ENCODE measurements around the gene ALPG. TPM values are rescaled to one million over a fixed set of nuclear protein-coding genes. Genes with fewer than 3 reads are reported as not detected.

ALPG gene
- total RNA-seq, 1 experiment from 2014 or later, result 65.3 TPM

DNA sequence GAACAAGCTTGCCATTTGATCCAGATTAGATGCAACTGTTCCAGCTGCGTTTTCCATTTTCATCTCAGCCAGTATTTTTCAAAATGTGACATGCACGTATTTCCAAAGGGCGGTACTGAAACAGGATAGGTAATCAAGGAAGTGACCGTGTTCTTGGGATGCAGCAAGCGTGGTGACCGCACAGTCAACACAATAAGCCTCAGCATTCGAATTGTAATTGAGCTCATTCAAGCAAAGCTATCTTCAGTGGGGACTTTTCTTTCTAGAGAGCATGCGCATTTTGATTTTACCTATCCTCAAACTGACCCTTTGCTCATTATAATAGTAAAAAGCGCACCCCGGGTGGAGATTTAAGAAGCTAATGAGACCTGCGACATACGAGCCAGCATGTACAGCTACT, 31.5 kb upstream of the ALPG start:
- Histone ChIP-seq H3K9me3 (ENCODE audit: control insufficient read depth, insufficient read depth, low read depth, low read length) (no peaks in the 10 kb centered on the region), H3K36me3 (ENCODE audit: control insufficient read depth, insufficient read depth, low read length) (no peaks in the 10 kb centered on the region), H3K27me3 (ENCODE audit: control insufficient read depth, insufficient read depth, low read length) (no peaks in the 10 kb centered on the region), H3K4me3 (ENCODE audit: low read depth in 2 of 2, low read length in 2 of 2) (no peak overlapping the region), H3K27ac (ENCODE audit: low read length) (no peak overlapping the region), H3K4me1 (ENCODE audit: control insufficient read depth, insufficient read depth, low read length) (no peaks in the 10 kb centered on the region; the same call in 1 of the 2 replicates)
- BruUV-seq (replicated peaks), result no TSS peak
- TF ChIP-seq TCF7L2 (IDR thresholded peaks at IDR 0.05; ENCODE audit: low read depth, low read length) (no peak), POLR2AphosphoS5 (IDR thresholded peaks at IDR 0.05; ENCODE audit: low read depth, low read length) (no peak), SIN3A (IDR thresholded peaks at IDR 0.05; ENCODE audit: borderline replicate concordance, insufficient read depth, low read depth, low read length) (no peak)
- TF ChIP-seq, protein P1, sequence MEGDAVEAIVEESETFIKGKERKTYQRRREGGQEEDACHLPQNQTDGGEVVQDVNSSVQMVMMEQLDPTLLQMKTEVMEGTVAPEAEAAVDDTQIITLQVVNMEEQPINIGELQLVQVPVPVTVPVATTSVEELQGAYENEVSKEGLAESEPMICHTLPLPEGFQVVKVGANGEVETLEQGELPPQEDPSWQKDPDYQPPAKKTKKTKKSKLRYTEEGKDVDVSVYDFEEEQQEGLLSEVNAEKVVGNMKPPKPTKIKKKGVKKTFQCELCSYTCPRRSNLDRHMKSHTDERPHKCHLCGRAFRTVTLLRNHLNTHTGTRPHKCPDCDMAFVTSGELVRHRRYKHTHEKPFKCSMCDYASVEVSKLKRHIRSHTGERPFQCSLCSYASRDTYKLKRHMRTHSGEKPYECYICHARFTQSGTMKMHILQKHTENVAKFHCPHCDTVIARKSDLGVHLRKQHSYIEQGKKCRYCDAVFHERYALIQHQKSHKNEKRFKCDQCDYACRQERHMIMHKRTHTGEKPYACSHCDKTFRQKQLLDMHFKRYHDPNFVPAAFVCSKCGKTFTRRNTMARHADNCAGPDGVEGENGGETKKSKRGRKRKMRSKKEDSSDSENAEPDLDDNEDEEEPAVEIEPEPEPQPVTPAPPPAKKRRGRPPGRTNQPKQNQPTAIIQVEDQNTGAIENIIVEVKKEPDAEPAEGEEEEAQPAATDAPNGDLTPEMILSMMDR (IDR thresholded peaks at IDR 0.05), result no peak
- TF ChIP-seq, protein P2, sequence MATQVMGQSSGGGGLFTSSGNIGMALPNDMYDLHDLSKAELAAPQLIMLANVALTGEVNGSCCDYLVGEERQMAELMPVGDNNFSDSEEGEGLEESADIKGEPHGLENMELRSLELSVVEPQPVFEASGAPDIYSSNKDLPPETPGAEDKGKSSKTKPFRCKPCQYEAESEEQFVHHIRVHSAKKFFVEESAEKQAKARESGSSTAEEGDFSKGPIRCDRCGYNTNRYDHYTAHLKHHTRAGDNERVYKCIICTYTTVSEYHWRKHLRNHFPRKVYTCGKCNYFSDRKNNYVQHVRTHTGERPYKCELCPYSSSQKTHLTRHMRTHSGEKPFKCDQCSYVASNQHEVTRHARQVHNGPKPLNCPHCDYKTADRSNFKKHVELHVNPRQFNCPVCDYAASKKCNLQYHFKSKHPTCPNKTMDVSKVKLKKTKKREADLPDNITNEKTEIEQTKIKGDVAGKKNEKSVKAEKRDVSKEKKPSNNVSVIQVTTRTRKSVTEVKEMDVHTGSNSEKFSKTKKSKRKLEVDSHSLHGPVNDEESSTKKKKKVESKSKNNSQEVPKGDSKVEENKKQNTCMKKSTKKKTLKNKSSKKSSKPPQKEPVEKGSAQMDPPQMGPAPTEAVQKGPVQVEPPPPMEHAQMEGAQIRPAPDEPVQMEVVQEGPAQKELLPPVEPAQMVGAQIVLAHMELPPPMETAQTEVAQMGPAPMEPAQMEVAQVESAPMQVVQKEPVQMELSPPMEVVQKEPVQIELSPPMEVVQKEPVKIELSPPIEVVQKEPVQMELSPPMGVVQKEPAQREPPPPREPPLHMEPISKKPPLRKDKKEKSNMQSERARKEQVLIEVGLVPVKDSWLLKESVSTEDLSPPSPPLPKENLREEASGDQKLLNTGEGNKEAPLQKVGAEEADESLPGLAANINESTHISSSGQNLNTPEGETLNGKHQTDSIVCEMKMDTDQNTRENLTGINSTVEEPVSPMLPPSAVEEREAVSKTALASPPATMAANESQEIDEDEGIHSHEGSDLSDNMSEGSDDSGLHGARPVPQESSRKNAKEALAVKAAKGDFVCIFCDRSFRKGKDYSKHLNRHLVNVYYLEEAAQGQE (IDR thresholded peaks at IDR 0.05; ENCODE audit: insufficient read depth in 1 of 2, low read depth in 2 of 2, low read length in 1 of 2), result no peak
- intact Hi-C loops (cut with micrococcal nuclease; ENCODE audit: unreplicated experiment), result no loop called here
- ChIA-PET CTCF (interaction anchor here (0.8 kb wide), 1 partner anchor 11 kb away, joined by 4 read pairs; no protein-coding TSS in a partner anchor), POLR2A (no interaction called here)
- in situ Hi-C loops (cut with HindIII; ENCODE audit: low pct_unique_long_range_greater_than_20kb, low sequenced_read_pairs), result no loop called here
- DNase-seq (ENCODE audit: low read depth, low spot score) (no peak), ATAC-seq (no peak)

DNA sequence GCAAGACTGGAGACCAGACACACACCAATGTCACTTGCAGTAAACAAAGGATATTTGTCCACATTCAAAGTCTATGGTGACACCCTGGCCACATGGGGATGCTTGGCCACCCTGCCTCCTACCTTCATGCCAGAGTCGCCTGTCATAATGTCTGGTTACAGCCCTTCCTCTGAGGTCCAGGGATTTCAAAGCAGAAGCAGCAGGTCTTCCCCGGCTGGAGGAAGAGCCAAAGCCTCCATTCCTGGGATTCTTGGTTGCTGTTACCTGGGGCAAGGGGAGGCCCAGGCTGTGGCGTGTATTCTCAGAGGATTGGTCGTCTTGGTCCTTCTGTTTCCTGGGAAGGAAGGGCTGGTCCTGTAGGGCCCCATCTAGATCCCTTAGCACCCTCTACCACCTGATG, 30.4 kb upstream of the ALPG start:
- Histone ChIP-seq H3K36me3 (ENCODE audit: control insufficient read depth, insufficient read depth, low read length) (no peaks in the 10 kb centered on the region), H3K4me3 (ENCODE audit: low read depth in 2 of 2, low read length in 2 of 2) (no peak overlapping the region), H3K27ac (ENCODE audit: low read length) (peak overlapping the region; percentile 5; the same call in 1 of the 2 replicates), H3K9me3 (ENCODE audit: control insufficient read depth, insufficient read depth, low read depth, low read length) (no peaks in the 10 kb centered on the region), H3K4me1 (ENCODE audit: control insufficient read depth, insufficient read depth, low read length) (no peaks in the 10 kb centered on the region; the same call in 1 of the 2 replicates), H3K27me3 (ENCODE audit: control insufficient read depth, insufficient read depth, low read length) (no peaks in the 10 kb centered on the region)
- in situ Hi-C loops (cut with HindIII; ENCODE audit: low pct_unique_long_range_greater_than_20kb, low sequenced_read_pairs) (no loop called here), intact Hi-C loops (cut with micrococcal nuclease; ENCODE audit: unreplicated experiment) (no loop called here)
- no TSS peak for BruUV-seq (replicated peaks)
- TF ChIP-seq SIN3A (IDR thresholded peaks at IDR 0.05; ENCODE audit: borderline replicate concordance, insufficient read depth, low read depth, low read length) (no peak), TCF7L2 (IDR thresholded peaks at IDR 0.05; ENCODE audit: low read depth, low read length) (no peak), POLR2AphosphoS5 (IDR thresholded peaks at IDR 0.05; ENCODE audit: low read depth, low read length) (no peak)
- TF ChIP-seq, protein P1 (IDR thresholded peaks at IDR 0.05), result no peak
- TF ChIP-seq, protein P2 (IDR thresholded peaks at IDR 0.05; ENCODE audit: insufficient read depth in 1 of 2, low read depth in 2 of 2, low read length in 1 of 2), result no peak
- ChIA-PET CTCF (no interaction called here), POLR2A (no interaction called here)
- ATAC-seq (no peak), DNase-seq (ENCODE audit: low read depth, low spot score) (no peak)
